Kidney (tissue), 14 donors: ENCODE measurements around the gene PGAP6. TPM values are rescaled to one million over a fixed set of nuclear protein-coding genes. Genes with fewer than 3 reads are reported as not detected.

ENCODE experiments used
- DNase-seq, 5 donors: peaks; one replicate each; pipeline ENCODE4 v3.0.0-alpha.2; 2013 to 2020
- FAIRE-seq: peaks from 2 replicates; lab custom pipeline; 2012; peaks lifted over from hg19 to GRCh38; lab: Jason Lieb, UNC
- H3K27ac ChIP-seq, 2 donors: one replicate each; pipeline ENCODE4 v1.7.0; 2013; ENCODE audit warnings: low read depth in 2 of 2, low read length in 2 of 2, inconsistent platforms in 1 of 2
- H3K27me3 ChIP-seq: one replicate; pipeline ENCODE4 v1.7.1; 2013; ENCODE audit warnings: low read length, inconsistent platforms; ENCODE audit not compliant: control insufficient read depth, insufficient read depth
- H3K36me3 ChIP-seq, 3 donors: one replicate each; pipeline versions ENCODE4 v1.7.0 to v1.7.1; 2013; ENCODE audit warnings: low read length in 3 of 3, control low read depth in 1 of 3, inconsistent platforms in 1 of 3; ENCODE audit not compliant: insufficient read depth in 3 of 3, control insufficient read depth in 2 of 3
- H3K4me1 ChIP-seq, 3 donors: one replicate each; pipeline versions ENCODE4 v1.7.0 to v1.7.1; 2013; ENCODE audit warnings: low read length in 3 of 3, inconsistent platforms in 1 of 3, low read depth in 1 of 3; ENCODE audit not compliant: control insufficient read depth in 2 of 3, insufficient read depth in 2 of 3
- H3K4me3 ChIP-seq, 3 donors: one replicate each; pipeline versions ENCODE4 v1.7.0 to v1.8.1; 2013; ENCODE audit warnings: low read length in 3 of 3, control low read depth in 1 of 3, inconsistent platforms in 1 of 3
- H3K9ac ChIP-seq, 3 donors: one replicate each; pipeline versions ENCODE4 v1.7.0 to v1.7.1; 2013; ENCODE audit warnings: low read length in 3 of 3, control low read depth in 1 of 3, inconsistent platforms in 1 of 3
- H3K9me3 ChIP-seq, 3 donors: one replicate each; pipeline versions ENCODE4 v1.7.0 to v1.7.1; 2013; ENCODE audit warnings: low read length in 3 of 3, control low read depth in 1 of 3, inconsistent platforms in 1 of 3; ENCODE audit not compliant: control insufficient read depth in 2 of 3, insufficient read depth in 1 of 3
- intact Hi-C: fragments of 100-400 bp; cut with DNase I; formaldehyde crosslinking; loops from one replicate; pipeline ENCODE4 v1.11.1; 2022
- polyA plus RNA-seq: library from polyadenylated mRNA; stranded (reverse); fragments of 350-450 nt; fragmentation: Illumina TruSeq; extraction: RNeasy Lipid Tissue Mini Kit (QIAGEN cat#74804); gene quantifications from one replicate; pipeline ENCODE4 v1.2.3, GENCODE V29; 2014; ENCODE audit warnings: low read depth, low replicate concordance; ENCODE audit not compliant: insufficient read depth
- total RNA-seq: library from RNA; stranded (reverse); fragmentation: NEBNext Ultra II Directional; extraction: Animal tissue kit (Norgen Biotek cat#: 25700); gene quantifications from one replicate; pipeline ENCODE4 v1.2.1, GENCODE V29; 2021
- TF ChIP-seq, protein P1 (sequence below): IDR thresholded peaks from 3 replicates; pipeline ENCODE4 v1.5.1; 2012; ENCODE audit warnings: mild to moderate bottlenecking, moderate library complexity, borderline replicate concordance; ENCODE audit not compliant: insufficient read depth; ENCODE audit errors: extremely low read depth
- donor health status: control.
- donor health status: control.
- donor health status: control.
- donor health status: control.
- donor health status: control.
- donor health status: DM: yes; HTN: yes; CAD: no.
- donor health status: Normal renal cell carcinoma (clear cell type).

PGAP6 gene
- total and polyA plus RNA-seq, 2 donors from 2014 or later: 65.0 to 144 TPM

DNA sequence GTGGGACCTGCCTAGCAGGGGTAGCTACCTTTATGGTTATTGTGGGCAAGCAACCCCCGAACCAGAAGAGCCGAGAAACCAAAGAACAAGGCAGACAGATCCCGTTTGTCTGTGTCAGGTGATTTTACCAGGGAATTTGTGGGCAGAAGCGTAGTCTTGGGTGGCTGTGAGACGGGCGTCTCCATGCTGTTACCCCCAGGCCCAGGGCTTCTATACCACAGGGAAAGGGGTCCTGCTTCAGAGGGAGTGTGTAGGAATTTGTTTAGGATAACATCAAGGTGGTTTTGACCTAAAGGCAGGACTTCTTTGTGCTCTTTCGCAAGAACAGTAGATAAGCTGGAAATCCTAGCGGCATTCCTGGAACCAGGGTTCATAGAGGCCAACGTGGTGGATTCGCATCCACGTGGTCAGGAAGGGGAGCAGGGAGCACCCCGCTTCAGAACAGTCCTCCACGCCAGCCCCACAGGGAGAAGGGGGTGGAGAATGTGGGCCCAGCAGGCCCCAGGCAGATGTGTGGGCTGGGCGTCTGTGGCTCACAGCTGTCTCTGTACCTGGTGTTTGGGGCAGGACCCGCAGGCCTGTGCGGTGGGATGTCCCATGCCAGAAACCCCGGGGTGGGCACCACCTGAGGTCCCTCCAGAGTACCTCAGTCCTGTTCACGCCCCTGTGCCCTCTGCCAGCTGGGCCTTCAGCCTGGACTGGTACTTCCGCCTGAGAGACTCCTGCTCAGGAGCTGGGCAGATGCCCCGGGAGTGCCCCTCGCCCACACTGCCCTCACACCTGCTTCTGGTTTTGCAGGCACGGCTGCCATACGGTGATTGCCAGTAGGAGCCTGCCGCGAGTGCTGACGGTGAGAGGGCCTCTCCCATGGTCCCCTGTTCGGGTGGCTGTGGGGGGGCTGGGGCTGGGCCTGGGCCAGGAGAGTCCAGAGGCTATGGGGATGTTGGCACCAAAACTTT lies 24.0 kb upstream of the PGAP6 start:
- TF ChIP-seq, protein P1, sequence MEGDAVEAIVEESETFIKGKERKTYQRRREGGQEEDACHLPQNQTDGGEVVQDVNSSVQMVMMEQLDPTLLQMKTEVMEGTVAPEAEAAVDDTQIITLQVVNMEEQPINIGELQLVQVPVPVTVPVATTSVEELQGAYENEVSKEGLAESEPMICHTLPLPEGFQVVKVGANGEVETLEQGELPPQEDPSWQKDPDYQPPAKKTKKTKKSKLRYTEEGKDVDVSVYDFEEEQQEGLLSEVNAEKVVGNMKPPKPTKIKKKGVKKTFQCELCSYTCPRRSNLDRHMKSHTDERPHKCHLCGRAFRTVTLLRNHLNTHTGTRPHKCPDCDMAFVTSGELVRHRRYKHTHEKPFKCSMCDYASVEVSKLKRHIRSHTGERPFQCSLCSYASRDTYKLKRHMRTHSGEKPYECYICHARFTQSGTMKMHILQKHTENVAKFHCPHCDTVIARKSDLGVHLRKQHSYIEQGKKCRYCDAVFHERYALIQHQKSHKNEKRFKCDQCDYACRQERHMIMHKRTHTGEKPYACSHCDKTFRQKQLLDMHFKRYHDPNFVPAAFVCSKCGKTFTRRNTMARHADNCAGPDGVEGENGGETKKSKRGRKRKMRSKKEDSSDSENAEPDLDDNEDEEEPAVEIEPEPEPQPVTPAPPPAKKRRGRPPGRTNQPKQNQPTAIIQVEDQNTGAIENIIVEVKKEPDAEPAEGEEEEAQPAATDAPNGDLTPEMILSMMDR: no peak
- H3K27me3 ChIP-seq: no peaks in the 10 kb centered on the region
- FAIRE-seq: no peak
- H3K36me3 ChIP-seq: peaks cover 0 to 5% (median 0%) of the 10 kb centered on the region in 3 donors
- peaks cover 0 to under 1% (median 0%) of the 10 kb centered on the region in 3 donors for H3K4me1 ChIP-seq
- H3K4me3 ChIP-seq: no peak overlapping the region
- no peak for DNase-seq
- H3K9me3 ChIP-seq: no peaks in the 10 kb centered on the region
- no peak overlapping the region for H3K27ac ChIP-seq
- no peak overlapping the region for H3K9ac ChIP-seq
- intact Hi-C loops: no loop called here

DNA sequence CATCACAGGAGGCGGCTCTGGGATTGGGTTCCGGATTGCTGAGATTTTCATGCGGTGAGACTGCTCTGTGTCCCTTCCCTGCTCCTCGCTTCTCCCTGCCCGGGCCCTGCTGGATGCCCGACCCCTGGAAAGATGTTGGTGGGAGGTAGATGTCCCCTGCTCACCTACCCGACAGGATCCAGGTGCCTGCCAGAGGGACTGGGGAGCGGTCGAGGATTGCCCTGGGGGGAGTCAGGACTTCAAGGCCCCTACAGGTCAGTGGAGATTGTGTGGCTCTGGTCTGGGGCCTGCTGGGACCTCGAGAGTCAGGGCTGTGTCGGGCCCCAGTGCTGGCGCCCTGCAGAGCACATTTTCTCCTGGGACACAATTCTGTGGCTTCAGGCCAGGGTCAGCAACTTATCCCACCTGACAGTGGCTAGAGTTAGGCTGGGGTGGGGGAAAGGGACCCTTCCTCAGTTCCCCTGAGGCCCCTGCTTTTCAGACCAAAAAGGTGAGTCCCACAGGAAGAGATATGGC lies 23.3 kb upstream of the PGAP6 start:
- intact Hi-C loops: no loop called here
- FAIRE-seq (no peak), DNase-seq (no peak)
- TF ChIP-seq, protein P1: no peak
- Histone ChIP-seq H3K9me3 (no peaks in the 10 kb centered on the region), H3K27ac (no peak overlapping the region), H3K9ac (no peak overlapping the region), H3K36me3 (peaks cover 0 to 5% (median 0%) of the 10 kb centered on the region in 3 donors), H3K4me1 (peaks cover 0 to 4% (median 0%) of the 10 kb centered on the region in 3 donors), H3K27me3 (no peaks in the 10 kb centered on the region), H3K4me3 (no peak overlapping the region)

DNA sequence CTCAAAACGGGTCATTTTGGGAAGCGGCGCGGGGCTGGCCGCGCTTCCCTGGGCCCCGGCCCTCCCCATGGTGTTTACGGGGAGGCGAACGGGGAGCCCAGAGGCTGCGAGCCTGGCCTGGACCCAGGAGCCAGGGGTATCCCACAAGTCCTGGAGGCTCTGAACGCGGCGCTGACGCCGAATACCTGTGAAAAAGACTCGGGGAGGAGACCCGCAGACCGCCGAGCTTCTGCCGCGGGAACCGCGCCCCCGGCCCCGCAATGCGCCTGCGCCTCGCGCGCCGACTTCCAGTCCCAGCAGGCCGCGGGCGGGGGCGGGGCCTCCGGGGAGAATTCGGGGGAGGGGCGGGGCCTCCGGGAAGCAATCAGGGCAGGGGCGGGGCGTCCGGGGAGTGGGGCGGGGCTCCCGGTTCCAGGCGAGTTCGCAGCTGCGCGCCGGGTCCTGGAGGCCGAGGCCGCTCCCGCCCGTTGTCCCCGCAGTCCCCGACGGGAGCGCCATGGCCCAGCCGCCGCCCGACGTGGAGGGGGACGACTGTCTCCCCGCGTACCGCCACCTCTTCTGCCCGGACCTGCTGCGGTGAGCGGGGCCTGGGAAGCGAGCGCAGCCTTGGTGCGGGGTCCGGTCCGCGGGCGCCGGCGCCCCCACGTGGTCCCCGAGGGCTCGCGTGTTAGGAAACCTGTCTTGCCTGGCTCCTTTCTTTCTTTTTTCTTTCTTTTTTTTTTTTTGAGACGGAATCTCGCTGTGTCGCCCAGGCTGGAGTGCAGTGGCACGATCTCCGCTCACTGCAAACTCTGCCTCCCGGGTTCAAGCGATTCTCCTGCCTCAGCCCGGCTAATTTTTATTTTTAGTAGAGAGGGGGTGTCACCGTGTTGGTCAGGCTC lies 19.9 kb upstream of the PGAP6 start, which contains the start of gene DECR2:
Gene DECR2, plus strand, starts transcription at position 418 of the 881 bp plus-strand sequence. Its CDS starts 79 bp downstream, at position 497.
- Histone ChIP-seq H3K27me3 (no peaks in the 10 kb centered on the region), H3K4me1 (peaks cover 0 to 7% (median 0%) of the 10 kb centered on the region in 3 donors), H3K9me3 (no peaks in the 10 kb centered on the region), H3K36me3 (no peaks in the 10 kb centered on the region), H3K4me3 (peak within 1 kb of the TSS; percentile 53 to 71 (median 64)), H3K27ac (peak within 1 kb of the TSS; percentile 83 to 94), H3K9ac (peak within 1 kb of the TSS in 2 of 3 donors; percentile 15 to 61)
- intact Hi-C loops: no loop called here
- TF ChIP-seq, protein P1: no peak
- FAIRE-seq (no peak), DNase-seq (peak; percentile 96 to 99 (median 98))
